ENCODE results near the gene TIMP3. TPM values are rescaled to one million over a fixed set of nuclear protein-coding genes. Genes with fewer than 3 reads are reported as not detected.

Gene TIMP3
- total and polyA plus RNA-seq, 11 donors: 112 to 629 (median 152) TPM

- no peaks in the 10 kb centered on the region for H3K9me3 ChIP-seq
- no peak overlapping the region for H3K4me3 ChIP-seq
- H3K36me3 ChIP-seq: peaks cover 0 to 37% (median 11%) of the 10 kb centered on the region in 9 donors
- intact Hi-C loops (cut with DNase I): loop anchor here in 2 of 10 donors (5.0 kb wide), 2 partner anchors 39 to 41 kb away; partner anchors contain the start of gene TIMP3 (in 1 of the 2)
- no peak for DNase-seq
- no peak for ATAC-seq
- peaks cover 24 to 100% (median 82%) of the 10 kb centered on the region in 12 donors for H3K4me1 ChIP-seq
- 93 to 97% (median 95%) methylated on average over 8 of the region's 8 CpGs for WGBS, 4 donors
- H3K27me3 ChIP-seq: no peaks in the 10 kb centered on the region
- peak overlapping the region in 2 of 12 donors; percentile 5 to 13 for H3K27ac ChIP-seq
- TF ChIP-seq, protein P1, sequence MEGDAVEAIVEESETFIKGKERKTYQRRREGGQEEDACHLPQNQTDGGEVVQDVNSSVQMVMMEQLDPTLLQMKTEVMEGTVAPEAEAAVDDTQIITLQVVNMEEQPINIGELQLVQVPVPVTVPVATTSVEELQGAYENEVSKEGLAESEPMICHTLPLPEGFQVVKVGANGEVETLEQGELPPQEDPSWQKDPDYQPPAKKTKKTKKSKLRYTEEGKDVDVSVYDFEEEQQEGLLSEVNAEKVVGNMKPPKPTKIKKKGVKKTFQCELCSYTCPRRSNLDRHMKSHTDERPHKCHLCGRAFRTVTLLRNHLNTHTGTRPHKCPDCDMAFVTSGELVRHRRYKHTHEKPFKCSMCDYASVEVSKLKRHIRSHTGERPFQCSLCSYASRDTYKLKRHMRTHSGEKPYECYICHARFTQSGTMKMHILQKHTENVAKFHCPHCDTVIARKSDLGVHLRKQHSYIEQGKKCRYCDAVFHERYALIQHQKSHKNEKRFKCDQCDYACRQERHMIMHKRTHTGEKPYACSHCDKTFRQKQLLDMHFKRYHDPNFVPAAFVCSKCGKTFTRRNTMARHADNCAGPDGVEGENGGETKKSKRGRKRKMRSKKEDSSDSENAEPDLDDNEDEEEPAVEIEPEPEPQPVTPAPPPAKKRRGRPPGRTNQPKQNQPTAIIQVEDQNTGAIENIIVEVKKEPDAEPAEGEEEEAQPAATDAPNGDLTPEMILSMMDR (IDR thresholded peaks at IDR 0.05): no peak
- no peak for TF ChIP-seq POLR2A (IDR thresholded peaks at IDR 0.05)
These were observed 41.8 kb downstream of the TIMP3 start for GRCh38 chr22:32843300-32843699.

DNA sequence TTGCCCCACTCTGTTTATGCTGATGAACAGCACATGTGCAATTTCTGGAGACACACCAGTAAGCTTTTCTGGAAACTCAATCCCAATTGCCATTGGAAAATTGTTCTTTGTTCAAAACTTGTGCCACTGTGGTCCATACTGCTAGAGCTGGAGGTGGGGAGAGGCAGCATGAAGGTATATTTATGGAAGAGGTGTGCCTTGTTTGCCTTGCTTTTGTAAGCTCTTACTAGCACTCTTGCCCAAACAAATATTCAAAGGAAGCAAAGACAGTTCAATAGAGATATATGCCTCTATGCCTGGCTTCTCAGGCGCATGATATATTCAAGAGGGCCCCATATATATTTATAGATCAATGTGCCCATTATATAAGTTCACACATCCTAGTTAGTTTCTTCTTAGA is 42.7 kb downstream of the TIMP3 start:
- no peak for ATAC-seq
- no peak for DNase-seq
- Histone ChIP-seq H3K27ac (no peak overlapping the region), H3K4me1 (peaks cover 25 to 100% (median 81%) of the 10 kb centered on the region in 12 donors), H3K36me3 (peaks cover 0 to 31% (median 10%) of the 10 kb centered on the region in 9 donors), H3K9me3 (no peaks in the 10 kb centered on the region), H3K27me3 (no peaks in the 10 kb centered on the region), H3K4me3 (no peak overlapping the region)
- WGBS, 4 donors: 94 to 98% (median 98%) methylated on average over 1 of the region's 1 CpG
- intact Hi-C loops (cut with DNase I): loop anchor here in 2 of 10 donors (5.0 kb wide), 2 partner anchors 38 to 42 kb away; partner anchors contain the start of gene TIMP3 (in 1 of the 2)
- TF ChIP-seq, protein P1 (IDR thresholded peaks at IDR 0.05): no peak
- TF ChIP-seq POLR2A (IDR thresholded peaks at IDR 0.05): no peak

DNA sequence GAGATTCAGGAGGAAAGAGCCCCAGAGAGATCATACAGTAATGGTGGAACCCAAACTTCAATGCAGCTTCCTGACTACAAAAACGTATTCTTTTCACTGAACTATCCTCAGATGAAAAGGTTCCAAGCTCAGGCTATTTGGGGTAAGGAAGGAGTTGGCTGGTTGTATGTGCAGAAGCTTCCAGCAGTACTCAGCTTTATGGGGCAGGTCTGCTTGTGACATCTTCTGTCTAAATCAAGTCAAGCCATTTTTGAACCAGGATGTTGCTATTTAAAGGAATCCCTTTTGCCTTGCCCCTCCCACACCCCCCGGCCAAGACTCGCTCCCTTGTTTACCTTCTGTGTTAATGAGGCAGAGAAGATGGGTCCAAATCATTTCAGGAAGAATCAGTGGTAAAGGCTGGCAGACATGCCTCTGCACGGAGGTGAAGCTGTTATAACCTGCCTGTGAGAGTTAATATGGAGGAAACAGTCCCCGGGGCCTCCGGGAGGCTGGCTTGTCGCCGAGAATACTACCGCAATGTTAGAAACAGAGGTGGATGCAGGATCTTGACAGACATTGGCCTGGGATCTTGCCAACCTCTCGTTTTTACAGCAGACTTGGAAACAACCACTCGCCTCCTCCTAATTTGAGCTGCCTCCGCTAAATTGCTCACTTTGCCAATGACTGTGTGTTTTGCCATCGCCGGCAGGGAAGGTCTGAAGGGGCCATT is 45.4 kb downstream of the TIMP3 start:
- no peaks in the 10 kb centered on the region for H3K27me3 ChIP-seq
- intact Hi-C loops (cut with DNase I): no loop called here
- peaks cover 0 to 34% (median 22%) of the 10 kb centered on the region in 9 donors for H3K36me3 ChIP-seq
- ATAC-seq (peak in 3 of 4 donors; percentile 12 to 17 (median 14)), DNase-seq (peak in 4 of 5 donors; percentile 36 to 62 (median 54))
- no peaks in the 10 kb centered on the region for H3K9me3 ChIP-seq
- 10 to 19% (median 17%) methylated on average over 14 of the region's 14 CpGs for WGBS, 4 donors
- peak overlapping the region in 11 of 12 donors; percentile 33 to 84 (median 68) for H3K27ac ChIP-seq
- peaks cover 45 to 100% (median 83%) of the 10 kb centered on the region in 12 donors for H3K4me1 ChIP-seq
- TF ChIP-seq, protein P1 (IDR thresholded peaks at IDR 0.05): no peak
- no peak for TF ChIP-seq POLR2A (IDR thresholded peaks at IDR 0.05)
- H3K4me3 ChIP-seq: peak overlapping the region in 7 of 12 donors; percentile 0 to 23 (median 15)

DNA sequence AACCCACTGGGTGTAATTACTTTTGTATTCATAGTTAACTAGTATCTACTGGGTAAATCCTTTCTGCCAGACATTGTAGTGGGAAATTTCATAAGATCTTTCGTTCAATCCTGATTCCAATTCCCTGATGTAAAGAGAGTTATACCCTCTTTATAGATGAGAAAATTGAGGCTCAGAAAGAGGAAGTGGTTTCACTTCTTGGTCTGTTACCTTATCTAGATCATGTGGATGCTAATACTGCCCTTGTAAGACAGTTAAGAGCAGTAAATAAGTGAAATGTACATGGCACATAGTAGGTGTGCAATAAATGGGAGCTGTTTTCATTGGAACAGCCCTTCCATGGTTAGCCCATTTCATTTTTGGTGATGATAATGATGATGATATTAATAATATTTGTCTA is 46.7 kb downstream of the TIMP3 start:
- H3K27ac ChIP-seq: peak overlapping the region in 4 of 12 donors; percentile 68 to 88 (median 77)

More for the DNA sequence above, 46.7 kb downstream of the TIMP3 start:
- 36 to 55% (median 43%) methylated on average over 1 of the region's 1 CpG for WGBS, 4 donors
- no peak for TF ChIP-seq POLR2A (IDR thresholded peaks at IDR 0.05)
- TF ChIP-seq, protein P1 (IDR thresholded peaks at IDR 0.05): no peak
- Histone ChIP-seq H3K27me3 (no peaks in the 10 kb centered on the region), H3K9me3 (no peaks in the 10 kb centered on the region), H3K4me3 (no peak overlapping the region), H3K4me1 (peaks cover 48 to 100% (median 85%) of the 10 kb centered on the region in 12 donors), H3K36me3 (peaks cover 0 to 31% (median 15%) of the 10 kb centered on the region in 9 donors)
- intact Hi-C loops (cut with DNase I): loop anchor here in 1 of 10 donors (2.0 kb wide), 1 partner anchor 45 kb away; no protein-coding TSS in a partner anchor
- DNase-seq (no peak), ATAC-seq (no peak)

Measured in heart left ventricle (tissue), 16 donors.